ENCODE results near the gene PARD6G. TPM values are rescaled to one million over a fixed set of nuclear protein-coding genes. Genes with fewer than 3 reads are reported as not detected.
"Not testable (repeated sequence)": the region's sequence is repeated elsewhere in the genome, so short reads cannot be mapped to it uniquely, and the experiment has no call there.

PARD6G gene
- total RNA-seq, 1 donor from 2014 or later, result 29.6 TPM

DNA sequence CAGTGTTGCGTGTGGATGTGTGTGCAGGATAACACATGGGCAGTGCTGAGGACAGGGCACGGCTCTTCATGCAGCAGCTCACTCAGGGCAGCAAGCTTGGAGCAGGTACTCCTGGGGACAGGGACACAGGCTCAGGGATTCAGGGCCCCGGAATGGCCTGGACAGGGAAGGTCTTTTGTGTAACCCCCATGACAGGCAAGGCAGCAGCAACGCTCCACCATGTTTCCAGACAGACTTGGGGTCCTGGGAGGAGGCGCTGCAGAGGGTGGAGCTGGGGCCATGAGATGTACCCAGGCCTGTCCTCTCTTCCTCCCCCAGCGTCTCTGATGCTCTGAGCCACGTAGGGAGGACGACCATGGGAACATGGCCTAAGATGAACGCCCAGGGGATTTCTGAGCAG is 80.0 kb downstream of the PARD6G start:
- DNase-seq (ENCODE audit: low read depth), result no peak
- H3K4me1 ChIP-seq (ENCODE audit: insufficient read depth, low read length), result no peaks in the 10 kb centered on the region
- H3K4me2 ChIP-seq (ENCODE audit: low read length), result no peak overlapping the region
- no peaks in the 10 kb centered on the region for H3K79me2 ChIP-seq (ENCODE audit: insufficient read depth, low read length)
- H3K9ac ChIP-seq (ENCODE audit: low read length), result no peak overlapping the region
- Mint-ChIP-seq H3K27ac (ENCODE audit: unreplicated experiment) (no peak overlapping the region), H3K36me3 (ENCODE audit: low read depth, unreplicated experiment) (peaks cover 36% of the 10 kb centered on the region), H3K4me3 (ENCODE audit: unreplicated experiment) (no peak overlapping the region), H3K27me3 (ENCODE audit: low read depth, unreplicated experiment) (no peaks in the 10 kb centered on the region), H3K9me3 (ENCODE audit: unreplicated experiment) (peaks cover 17% of the 10 kb centered on the region), H3K4me1 (ENCODE audit: low read depth, unreplicated experiment) (peaks cover 23% of the 10 kb centered on the region)
- H3K9me3 ChIP-seq (ENCODE audit: insufficient read depth, low read depth, low read length), result no peaks in the 10 kb centered on the region
- H3K27ac ChIP-seq (ENCODE audit: low read depth, low read length), result no peak overlapping the region
- no peaks in the 10 kb centered on the region for H4K20me1 ChIP-seq (ENCODE audit: insufficient read depth, low read length)
- H2AFZ ChIP-seq (ENCODE audit: low read depth, low read length), result no peak overlapping the region
- no peak for FAIRE-seq
- TF ChIP-seq EZH2 (IDR thresholded peaks at IDR 0.05; ENCODE audit: insufficient read depth, low read length), result no peak
- TF ChIP-seq, protein P1, sequence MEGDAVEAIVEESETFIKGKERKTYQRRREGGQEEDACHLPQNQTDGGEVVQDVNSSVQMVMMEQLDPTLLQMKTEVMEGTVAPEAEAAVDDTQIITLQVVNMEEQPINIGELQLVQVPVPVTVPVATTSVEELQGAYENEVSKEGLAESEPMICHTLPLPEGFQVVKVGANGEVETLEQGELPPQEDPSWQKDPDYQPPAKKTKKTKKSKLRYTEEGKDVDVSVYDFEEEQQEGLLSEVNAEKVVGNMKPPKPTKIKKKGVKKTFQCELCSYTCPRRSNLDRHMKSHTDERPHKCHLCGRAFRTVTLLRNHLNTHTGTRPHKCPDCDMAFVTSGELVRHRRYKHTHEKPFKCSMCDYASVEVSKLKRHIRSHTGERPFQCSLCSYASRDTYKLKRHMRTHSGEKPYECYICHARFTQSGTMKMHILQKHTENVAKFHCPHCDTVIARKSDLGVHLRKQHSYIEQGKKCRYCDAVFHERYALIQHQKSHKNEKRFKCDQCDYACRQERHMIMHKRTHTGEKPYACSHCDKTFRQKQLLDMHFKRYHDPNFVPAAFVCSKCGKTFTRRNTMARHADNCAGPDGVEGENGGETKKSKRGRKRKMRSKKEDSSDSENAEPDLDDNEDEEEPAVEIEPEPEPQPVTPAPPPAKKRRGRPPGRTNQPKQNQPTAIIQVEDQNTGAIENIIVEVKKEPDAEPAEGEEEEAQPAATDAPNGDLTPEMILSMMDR (IDR thresholded peaks at IDR 0.05; ENCODE audit: insufficient read depth, low read depth, low read length), result no peak
- H3K27me3 ChIP-seq (ENCODE audit: insufficient read depth, low read length), result no peaks in the 10 kb centered on the region
- H3K36me3 ChIP-seq (ENCODE audit: insufficient read depth, low read length), result no peaks in the 10 kb centered on the region
- H3K4me3 ChIP-seq (ENCODE audit: insufficient read depth, low read depth, low read length), result no peak overlapping the region

DNA sequence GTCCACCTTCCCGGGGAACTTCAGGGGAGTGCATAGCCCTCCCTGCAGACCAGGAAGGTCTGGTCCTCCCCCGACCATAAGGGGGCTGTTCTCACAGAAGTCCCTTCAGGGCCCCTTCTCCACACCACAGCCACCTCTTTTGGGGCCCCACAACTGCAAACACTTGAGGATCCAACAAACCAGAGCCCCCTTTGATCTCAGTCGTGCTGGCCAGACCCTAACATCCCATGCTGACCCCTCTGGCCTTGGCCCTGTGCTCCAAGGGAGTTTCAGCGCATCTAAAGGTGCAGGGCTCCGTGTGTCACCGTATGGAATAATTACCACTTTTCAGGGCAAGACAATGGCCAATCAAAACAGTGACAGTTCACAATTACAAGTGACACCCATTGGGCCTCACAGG is 80.6 kb downstream of the PARD6G start:
- H3K27me3 Mint-ChIP-seq (ENCODE audit: low read depth, unreplicated experiment), result no peaks in the 10 kb centered on the region
- Histone ChIP-seq H3K4me3 (ENCODE audit: insufficient read depth, low read depth, low read length) (no peak overlapping the region), H3K9ac (ENCODE audit: low read length) (no peak overlapping the region), H3K4me2 (ENCODE audit: low read length) (no peak overlapping the region), H3K36me3 (ENCODE audit: insufficient read depth, low read length) (no peaks in the 10 kb centered on the region), H3K27me3 (ENCODE audit: insufficient read depth, low read length) (no peaks in the 10 kb centered on the region), H3K27ac (ENCODE audit: low read depth, low read length) (no peak overlapping the region), H3K4me1 (ENCODE audit: insufficient read depth, low read length) (no peaks in the 10 kb centered on the region), H4K20me1 (ENCODE audit: insufficient read depth, low read length) (peaks cover 3% of the 10 kb centered on the region), H2AFZ (ENCODE audit: low read depth, low read length) (no peak overlapping the region), H3K79me2 (ENCODE audit: insufficient read depth, low read length) (no peaks in the 10 kb centered on the region), H3K9me3 (ENCODE audit: insufficient read depth, low read depth, low read length) (no peaks in the 10 kb centered on the region)
- H3K4me1 Mint-ChIP-seq (ENCODE audit: low read depth, unreplicated experiment), result peaks cover 18% of the 10 kb centered on the region
- H3K36me3 Mint-ChIP-seq (ENCODE audit: low read depth, unreplicated experiment), result peaks cover 37% of the 10 kb centered on the region
- H3K9me3 Mint-ChIP-seq (ENCODE audit: unreplicated experiment), result peaks cover 17% of the 10 kb centered on the region
- H3K4me3 Mint-ChIP-seq (ENCODE audit: unreplicated experiment), result no peak overlapping the region
- DNase-seq (ENCODE audit: low read depth), result no peak
- no peak overlapping the region for H3K27ac Mint-ChIP-seq (ENCODE audit: unreplicated experiment)
- no peak for TF ChIP-seq EZH2 (IDR thresholded peaks at IDR 0.05; ENCODE audit: insufficient read depth, low read length)
- TF ChIP-seq, protein P1 (IDR thresholded peaks at IDR 0.05; ENCODE audit: insufficient read depth, low read depth, low read length), result no peak
- no peak for FAIRE-seq

DNA sequence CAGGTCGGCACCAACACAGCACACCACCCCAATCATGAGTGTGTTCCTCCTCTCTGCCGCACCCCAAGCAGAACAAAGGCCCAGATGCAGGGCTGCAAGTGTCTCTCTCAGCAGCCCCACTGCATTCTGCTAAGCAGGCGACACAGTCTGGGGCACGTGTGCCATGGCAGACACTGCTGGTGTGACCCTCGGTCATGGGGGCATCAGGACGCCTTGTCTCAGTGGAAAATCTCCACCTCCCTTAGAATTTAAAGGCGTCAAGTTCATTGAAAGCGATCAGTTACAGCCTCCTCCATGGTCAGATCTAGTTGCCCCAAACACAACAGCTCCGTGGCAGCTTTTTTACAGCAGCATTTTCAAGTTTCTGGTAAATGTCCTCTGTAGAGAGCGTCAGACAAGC is 81.1 kb downstream of the PARD6G start:
- Mint-ChIP-seq H3K9me3 (ENCODE audit: unreplicated experiment) (peaks cover 17% of the 10 kb centered on the region), H3K4me1 (ENCODE audit: low read depth, unreplicated experiment) (peaks cover 13% of the 10 kb centered on the region), H3K4me3 (ENCODE audit: unreplicated experiment) (no peak overlapping the region), H3K27me3 (ENCODE audit: low read depth, unreplicated experiment) (no peaks in the 10 kb centered on the region), H3K27ac (ENCODE audit: unreplicated experiment) (no peak overlapping the region), H3K36me3 (ENCODE audit: low read depth, unreplicated experiment) (peaks cover 37% of the 10 kb centered on the region)
- H3K27ac ChIP-seq (ENCODE audit: low read depth, low read length), result no peak overlapping the region
- no peak overlapping the region for H3K4me2 ChIP-seq (ENCODE audit: low read length)
- no peak overlapping the region for H3K9ac ChIP-seq (ENCODE audit: low read length)
- FAIRE-seq (no peak), DNase-seq (ENCODE audit: low read depth) (no peak)
- no peaks in the 10 kb centered on the region for H3K79me2 ChIP-seq (ENCODE audit: insufficient read depth, low read length)
- H3K9me3 ChIP-seq (ENCODE audit: insufficient read depth, low read depth, low read length), result no peaks in the 10 kb centered on the region
- no peaks in the 10 kb centered on the region for H3K27me3 ChIP-seq (ENCODE audit: insufficient read depth, low read length)
- no peak overlapping the region for H3K4me3 ChIP-seq (ENCODE audit: insufficient read depth, low read depth, low read length)
- H3K36me3 ChIP-seq (ENCODE audit: insufficient read depth, low read length), result no peaks in the 10 kb centered on the region
- TF ChIP-seq, protein P1 (IDR thresholded peaks at IDR 0.05; ENCODE audit: insufficient read depth, low read depth, low read length), result no peak
- no peak for TF ChIP-seq EZH2 (IDR thresholded peaks at IDR 0.05; ENCODE audit: insufficient read depth, low read length)
- H2AFZ ChIP-seq (ENCODE audit: low read depth, low read length), result no peak overlapping the region
- H4K20me1 ChIP-seq (ENCODE audit: insufficient read depth, low read length), result peaks cover 5% of the 10 kb centered on the region
- H3K4me1 ChIP-seq (ENCODE audit: insufficient read depth, low read length), result no peaks in the 10 kb centered on the region

DNA sequence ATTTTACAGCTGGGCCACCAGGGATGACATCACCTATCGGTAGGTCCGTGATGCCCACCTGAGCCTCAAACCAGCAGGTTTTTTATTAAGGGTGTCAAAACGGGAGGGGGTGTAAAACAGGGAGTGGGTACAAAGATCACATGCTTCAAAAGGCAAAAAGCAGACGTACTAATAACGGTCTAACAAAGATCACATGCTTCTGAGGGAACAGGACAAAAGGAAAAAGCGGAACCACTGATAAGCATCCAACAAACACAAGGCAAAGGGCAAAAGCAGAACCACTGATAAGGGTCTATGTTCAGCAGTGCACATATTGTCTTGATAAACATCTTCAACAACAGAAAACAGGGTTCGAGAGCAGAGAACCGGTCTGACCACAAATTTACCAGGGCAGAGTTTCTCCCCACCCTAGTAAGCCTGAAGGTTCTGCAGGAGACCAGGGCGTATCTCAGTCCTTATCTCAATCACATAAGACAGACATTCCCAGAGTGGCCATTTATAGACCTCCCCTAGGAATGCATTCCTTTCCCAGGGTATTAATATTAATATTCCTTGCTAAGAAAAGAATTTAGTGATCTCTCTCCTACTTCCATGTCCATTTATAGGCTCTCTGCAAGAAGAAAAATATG is 82.5 kb downstream of the PARD6G start:
- not testable (repeated sequence) for H3K79me2 ChIP-seq (ENCODE audit: insufficient read depth, low read length); H2AFZ ChIP-seq (ENCODE audit: low read depth, low read length); H4K20me1 ChIP-seq (ENCODE audit: insufficient read depth, low read length); H3K4me3 Mint-ChIP-seq (ENCODE audit: unreplicated experiment); H3K4me1 Mint-ChIP-seq (ENCODE audit: low read depth, unreplicated experiment); H3K4me3 ChIP-seq (ENCODE audit: insufficient read depth, low read depth, low read length); DNase-seq (ENCODE audit: low read depth); H3K4me2 ChIP-seq (ENCODE audit: low read length); H3K36me3 ChIP-seq (ENCODE audit: insufficient read depth, low read length); H3K27me3 ChIP-seq (ENCODE audit: insufficient read depth, low read length); H3K9ac ChIP-seq (ENCODE audit: low read length); H3K9me3 ChIP-seq (ENCODE audit: insufficient read depth, low read depth, low read length); H3K4me1 ChIP-seq (ENCODE audit: insufficient read depth, low read length); FAIRE-seq; H3K27ac Mint-ChIP-seq (ENCODE audit: unreplicated experiment); H3K27ac ChIP-seq (ENCODE audit: low read depth, low read length); H3K27me3 Mint-ChIP-seq (ENCODE audit: low read depth, unreplicated experiment)
- Mint-ChIP-seq H3K9me3 (ENCODE audit: unreplicated experiment) (peaks cover 17% of the 10 kb centered on the region), H3K36me3 (ENCODE audit: low read depth, unreplicated experiment) (peaks cover 39% of the 10 kb centered on the region)

Data from astrocyte (in vitro differentiated cells and primary cell).